Stimulated activated CD8-positive, alpha-beta memory T cell treated with anti-CD3 and anti-CD28 coated beads, Interleukin-15, amount 100 ng/mL, for 1 hour (primary cell): ENCODE results near the gene OR1I1.

ENCODE experiments used
- DNase-seq: peaks from one replicate; pipeline ENCODE4 v3.0.0-alpha.2; 2020; ENCODE audit warnings: low read depth

OR1I1 gene

DNA sequence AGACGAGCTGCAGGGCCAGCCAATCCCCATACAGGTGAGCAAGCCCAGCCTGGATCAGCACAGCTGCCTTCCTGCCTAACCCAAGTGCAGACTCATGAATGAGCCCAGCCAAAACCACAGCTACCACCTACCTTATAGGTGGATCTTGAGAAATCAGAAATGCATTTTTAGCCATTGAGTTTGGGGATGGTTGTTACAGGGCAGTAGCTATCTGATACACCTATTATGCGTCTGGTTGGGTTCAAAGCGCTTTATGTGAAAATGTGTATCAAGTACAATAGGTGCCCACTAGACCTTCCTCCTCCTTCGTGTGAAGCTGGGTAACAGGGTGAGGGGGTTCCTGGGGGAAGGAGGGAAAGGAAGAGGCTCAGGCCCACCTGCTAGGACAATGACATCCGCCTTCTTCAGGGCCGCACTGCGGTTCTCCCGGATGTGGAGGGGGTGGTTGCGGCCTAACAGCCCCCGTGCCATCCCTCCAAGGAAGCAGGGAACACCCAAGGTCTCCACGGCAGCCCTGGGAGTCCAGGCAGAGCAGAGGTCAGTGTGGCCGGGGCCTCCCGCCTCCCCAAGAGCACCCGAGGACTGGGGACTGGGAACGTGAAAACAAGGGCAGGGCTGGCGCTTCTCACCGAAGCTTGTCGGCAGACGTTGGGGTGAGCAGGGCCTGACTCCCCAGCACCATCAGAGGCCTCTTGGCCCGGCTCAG lies 36.9 kb downstream of the OR1I1 start:
- no peak for DNase-seq

DNA sequence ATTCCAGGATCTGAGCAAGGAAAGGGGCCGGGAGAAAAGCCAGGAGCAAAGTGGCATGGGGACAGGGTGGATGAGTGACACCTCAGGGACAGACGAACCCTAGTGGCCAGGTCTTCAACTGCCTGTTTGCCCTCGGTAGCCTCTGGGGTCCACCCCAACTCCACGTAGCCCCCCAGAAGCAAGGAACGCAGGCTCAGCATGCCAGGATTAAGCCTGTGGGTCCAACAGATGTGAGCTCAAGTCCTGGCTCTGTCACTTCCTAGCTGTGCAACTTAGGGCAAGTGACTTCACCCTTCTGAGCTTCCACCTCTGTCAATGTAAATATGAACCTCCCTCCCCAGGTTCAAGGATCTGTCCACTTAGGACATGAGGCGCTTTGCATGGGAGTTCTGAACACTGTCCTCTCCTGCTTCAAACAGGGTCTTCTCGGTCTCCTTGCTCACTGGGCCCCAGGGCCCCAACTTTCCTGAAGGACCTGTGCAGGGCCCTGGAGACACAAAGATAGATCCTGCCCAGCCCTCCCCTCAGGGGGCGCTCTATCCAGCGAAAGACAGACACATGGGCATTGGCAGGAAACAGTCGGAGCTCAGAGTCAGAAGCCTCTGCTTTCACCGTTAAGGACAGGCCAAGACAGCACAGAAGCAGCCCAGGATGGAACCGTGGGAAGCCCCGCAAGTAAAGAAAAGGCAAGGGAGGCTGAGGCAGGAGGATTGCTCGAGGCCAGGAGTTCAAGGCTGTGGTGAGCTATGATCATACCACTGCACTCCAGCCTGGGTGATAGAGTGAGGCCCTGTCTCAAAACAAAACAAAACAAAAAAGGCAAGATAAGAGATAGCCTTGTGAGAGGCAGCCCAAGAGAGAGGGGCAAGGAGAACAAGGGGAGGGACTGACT lies 38.4 kb downstream of the OR1I1 start:
- no peak for DNase-seq

DNA sequence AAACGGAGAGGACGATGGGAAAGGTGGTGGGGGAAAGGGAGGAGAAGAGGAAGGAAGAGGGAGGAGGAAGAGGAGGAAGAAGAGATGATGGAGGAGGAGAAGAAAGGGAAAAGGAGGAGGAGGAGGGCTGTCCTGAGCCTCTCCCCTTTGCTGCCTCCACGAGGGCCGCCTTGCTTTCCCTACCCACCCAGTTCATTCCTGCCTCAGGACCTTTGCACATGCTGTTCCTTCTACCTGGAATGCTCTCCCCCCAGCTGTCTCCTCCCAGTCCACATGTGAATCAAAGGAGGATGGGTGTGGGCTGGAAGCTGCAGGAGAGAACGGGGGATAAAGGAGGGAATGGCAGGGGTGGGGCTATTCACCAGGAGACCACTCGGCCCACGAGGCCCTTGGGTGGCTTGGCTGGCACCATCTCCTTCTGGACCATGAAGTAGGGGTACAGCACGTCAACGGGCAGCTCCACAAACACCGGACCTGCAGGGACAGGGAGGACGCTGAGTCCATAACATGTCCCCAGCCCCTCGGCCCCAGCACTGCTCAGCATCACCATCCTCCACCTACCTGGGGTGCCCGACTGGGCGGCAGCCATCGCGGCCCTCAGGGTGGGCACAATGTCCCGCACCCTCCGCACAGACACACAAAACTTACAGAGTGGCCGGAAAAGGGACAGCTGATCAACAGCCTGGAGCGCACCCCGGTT lies 40.5 kb downstream of the OR1I1 start:
- no peak for DNase-seq

DNA sequence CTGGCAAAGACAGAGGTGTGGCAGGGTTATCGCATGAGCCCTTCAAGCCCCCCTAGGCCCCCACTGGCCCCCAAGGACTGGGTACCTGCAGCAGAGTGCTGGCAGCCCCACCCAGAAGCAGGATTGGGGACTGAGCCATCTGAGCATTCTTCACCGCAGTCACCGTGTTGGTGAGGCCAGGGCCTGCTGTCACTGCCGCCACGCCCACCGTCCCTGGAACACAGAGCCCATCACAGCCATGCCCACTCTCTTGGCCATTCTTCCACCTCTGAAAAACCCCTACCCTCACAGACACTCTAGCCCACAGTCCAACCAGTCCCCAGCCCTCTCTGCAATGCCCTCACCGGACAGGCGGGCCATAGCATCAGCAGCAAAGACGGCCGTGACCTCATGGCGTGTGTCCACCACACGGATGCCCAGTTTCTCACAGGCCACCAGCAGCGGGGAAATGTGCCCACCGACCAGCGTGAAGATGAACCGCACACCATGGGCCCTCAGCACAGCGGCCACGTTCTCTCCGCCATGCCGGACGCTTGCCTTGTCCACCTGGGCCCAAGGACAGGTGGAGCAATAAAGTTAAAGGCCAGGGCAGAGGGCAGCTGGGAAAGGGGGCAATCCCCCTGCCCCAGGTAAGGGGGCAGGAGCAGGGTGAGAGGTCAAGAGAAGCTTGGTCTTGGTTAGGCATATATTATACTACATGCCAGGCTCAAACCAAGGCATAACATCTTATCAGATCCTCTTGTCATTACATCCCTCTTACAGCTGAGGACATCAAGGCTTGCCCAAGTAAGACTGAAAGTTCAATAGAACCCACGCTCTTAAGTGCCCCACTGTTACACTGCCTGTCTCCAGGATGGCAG lies 41.2 kb downstream of the OR1I1 start:
- DNase-seq = no peak

DNA sequence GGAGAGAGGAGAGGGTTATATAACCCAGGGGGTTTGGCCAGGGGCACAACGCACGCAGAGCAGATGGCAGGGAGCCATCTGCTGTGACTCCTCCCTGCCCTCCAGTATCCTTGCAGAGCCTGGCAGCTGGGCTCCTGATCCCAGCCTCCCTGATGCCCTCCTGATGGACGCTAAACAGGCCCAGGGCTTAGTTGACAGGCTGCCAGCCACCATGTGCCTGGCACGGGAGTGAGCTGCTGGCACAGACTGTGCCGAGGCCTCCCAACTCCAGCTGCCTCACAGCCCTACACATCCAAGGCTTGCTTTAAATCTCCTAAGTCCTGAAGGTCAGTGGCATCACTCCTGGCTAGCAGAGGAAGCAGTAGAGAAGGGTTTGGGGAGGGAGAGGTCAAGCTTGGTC lies 41.9 kb downstream of the OR1I1 start:
- no peak for DNase-seq

DNA sequence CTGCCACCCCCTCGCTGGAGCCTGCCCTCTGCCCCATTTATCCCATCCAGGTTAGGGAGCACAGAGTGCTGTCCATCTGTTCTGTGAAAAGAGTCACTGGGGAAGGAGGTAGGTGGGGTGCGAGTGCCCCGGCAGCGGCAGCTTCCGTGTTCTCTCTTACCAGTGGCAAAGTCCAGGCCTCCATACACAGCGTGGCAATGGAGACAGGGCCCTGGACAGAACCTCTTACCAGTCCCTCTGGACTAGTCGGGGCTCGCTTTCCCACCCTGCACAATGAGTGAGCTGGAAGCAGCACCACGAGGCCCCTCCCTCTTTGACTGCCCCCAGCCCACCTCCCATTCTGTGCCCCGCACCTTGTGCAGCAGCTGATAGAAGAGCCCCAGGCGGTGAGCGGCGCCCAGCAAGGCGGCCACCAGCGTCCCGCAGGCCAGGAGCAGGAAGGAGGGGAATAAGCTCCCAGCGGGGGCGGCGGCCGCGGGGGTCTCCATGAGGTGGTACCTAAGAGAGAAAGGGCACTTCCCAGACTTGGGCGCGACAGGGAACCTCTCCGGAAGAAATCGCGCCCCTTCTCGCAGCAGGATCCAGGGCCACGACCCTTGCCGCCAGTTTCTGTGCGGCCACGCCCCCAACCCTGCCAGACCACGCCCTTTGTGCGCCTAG lies 42.7 kb downstream of the OR1I1 start:
- DNase-seq = no peak

DNA sequence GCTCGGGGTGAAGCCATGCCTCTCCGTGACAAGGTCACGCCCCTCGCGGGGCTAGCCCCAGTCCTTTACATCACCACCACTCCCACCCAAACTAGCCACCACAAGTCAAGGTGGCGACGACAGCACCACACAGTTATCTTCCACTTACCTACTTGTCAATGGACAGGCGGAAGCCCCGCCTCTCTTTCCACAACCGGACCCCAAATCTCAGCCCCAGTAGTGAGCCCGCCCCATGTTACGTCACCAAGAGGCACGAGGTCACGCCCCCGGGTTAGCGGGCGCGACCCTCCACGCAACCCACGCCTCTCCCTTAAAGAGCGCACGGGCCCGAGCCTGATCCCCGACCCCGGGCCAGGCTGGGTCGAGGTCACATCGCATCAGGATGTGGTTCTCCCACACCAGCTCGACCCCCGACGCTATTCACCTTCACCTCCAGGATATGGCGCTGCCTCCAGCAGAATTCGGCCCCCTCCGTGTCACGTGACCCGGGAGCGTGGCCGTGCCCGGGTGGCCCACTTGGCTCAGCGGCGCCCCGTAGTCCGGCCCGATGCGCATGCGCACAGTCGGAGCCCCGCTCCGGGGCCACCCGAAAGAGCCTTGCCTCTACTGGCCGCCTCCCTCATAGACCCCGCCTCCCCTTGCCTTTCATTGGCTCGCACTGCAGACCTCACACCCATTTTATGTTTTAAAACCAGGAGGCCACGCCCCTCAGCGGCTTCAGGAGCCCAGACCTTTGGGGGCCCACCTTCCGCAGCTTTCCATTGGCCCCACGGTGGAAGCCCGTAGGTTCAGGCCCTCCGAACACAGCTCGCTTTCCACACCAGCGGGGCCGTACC lies 43.4 kb downstream of the OR1I1 start:
- DNase-seq = peak; percentile 95

DNA sequence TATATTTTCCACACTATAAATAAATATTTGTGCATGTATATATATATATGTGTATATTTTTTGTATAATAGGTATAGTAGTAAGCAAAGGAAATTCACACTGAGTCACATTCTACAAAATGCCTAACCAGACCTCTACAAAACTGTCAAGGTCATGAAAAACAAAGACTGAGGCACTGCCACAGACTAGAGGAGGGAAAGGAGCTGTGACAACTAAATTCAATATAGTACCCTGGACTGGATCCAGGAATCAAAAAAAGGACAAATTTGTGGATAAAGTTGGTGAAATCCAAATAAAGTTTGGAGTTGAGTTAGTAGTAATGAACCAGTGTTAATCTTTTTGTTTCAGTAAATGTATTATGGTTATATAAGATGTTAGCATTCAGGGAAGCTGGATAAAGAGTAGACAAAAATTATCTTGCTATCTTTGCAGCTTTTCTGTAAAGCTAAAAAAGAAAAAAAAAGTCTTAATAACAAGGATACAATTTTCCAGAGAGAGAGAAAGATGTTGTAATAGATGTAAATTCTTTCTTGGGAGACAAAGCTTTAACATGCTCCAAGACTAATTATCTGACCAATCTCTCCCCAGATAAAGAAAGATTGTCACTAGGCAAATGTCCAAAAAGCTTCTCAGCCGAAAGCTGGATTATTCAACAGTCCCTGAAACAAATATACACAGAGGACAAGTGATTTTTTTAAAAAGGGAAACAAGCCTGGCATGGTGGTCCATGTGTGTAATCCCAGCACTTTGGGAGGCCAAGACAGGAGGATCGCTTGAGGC lies 44.3 kb downstream of the OR1I1 start:
- DNase-seq = no peak

DNA sequence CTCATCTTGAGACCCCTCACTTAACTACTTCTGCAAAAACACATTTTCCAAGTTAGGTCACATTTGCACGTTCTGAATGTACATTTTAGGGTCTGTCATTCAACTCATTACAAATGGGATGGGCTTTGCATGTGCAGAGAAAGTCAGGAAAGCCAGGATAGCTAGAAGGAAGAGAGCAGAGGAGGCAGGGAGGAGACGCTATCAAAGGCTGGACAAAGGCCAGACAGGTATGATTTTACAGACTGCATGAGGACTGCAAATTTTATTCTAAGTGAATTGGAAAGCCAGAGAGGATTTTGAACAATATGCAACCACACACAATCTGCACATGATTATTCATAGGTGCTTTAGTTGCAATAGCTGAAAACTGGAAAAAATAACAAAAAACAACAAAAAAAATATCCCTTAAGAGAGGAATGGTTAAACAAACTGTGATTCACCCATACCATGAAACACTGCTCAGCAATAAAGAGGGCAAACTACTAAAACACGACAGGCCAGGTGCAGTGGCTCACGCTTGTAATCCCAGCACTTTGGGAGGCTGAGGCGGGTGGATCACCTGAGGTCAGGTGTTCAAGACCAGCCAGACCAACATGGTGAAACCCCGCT lies 46.3 kb downstream of the OR1I1 start:
- no peak for DNase-seq

DNA sequence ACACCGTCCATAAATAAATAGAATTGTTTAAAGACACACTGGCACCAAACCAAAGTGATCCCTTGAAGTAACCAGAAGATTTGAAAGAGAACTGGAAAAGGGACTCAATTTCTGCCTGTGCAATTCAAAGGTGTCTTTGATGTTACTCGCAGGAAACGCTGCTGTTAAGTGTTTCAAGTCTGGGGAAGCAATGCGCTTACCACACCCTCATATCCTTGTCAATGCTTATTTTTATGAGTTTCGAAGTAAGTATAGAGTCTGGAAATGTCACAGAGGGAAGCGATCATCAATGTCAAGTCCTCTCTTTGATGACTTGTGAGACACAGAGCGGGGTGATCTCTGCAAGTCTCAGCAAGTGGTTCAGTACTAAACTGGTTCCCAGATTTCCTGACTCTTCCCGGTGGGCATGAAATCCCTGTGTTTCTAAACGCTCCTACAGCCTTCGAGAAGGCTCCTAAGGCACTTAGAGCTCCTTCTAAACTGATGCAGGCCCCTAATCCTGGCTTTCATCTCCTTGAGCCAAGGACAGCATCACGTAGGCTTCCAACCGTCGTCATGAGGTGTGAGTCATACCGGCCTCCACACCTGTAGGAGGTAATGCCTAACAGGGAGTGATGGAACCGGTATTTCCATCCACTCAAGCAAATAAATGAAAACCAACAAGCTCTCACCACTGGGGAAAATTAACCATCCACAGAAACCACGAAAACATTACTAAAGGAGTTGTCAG lies 48.0 kb downstream of the OR1I1 start:
- no peak for DNase-seq

DNA sequence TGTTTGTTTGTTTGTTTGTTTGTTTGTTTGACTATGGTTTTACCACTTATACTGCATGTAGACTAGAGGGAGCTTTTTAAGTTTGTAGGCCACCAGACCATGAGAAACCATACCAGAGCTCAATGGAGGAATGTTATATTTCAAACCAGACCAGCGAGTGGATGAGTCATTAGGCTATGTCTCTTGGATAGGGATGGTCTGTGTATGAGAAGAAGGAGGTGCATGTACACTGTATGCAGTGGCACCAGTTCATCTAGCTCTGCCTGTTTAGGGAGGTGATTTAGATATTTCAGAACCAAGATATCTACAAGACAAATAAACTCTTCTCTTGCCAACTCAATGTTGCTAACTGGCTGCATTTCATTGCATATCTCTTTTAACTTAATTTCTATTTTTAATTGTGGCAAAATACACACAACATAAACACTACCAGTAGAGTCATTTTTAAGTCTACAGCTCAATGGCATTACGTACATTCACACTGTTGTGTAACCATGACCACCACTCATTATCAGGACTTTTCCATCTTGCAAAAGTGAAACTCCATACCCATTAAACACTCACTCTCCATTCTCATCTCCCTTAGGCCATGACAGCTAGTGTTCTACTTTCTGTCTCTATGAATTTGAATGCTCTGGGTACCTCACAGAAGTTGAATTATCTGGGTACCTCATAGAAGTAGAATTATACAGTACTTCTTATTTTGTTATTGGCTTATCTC lies 54.4 kb downstream of the OR1I1 start:
- DNase-seq = no peak

DNA sequence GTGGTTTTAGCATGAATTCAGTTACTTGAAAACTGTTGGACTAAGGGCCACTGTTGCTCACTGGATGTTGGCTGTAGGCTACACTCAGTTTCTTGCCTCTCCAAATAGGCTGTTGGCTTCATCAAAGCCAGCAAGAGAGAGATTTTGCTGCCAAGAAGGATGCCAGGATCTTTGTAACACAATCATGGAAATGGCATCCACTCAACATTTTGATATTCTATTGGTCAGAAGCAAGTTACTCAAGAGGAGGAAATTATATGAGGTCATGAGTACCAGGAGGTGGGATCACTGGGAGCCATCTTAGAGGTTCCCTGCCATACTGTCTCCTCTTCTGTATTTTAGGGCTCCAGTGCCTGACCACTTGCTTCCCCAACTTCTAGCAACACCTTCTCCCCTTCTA lies 55.8 kb downstream of the OR1I1 start:
- DNase-seq = no peak

DNA sequence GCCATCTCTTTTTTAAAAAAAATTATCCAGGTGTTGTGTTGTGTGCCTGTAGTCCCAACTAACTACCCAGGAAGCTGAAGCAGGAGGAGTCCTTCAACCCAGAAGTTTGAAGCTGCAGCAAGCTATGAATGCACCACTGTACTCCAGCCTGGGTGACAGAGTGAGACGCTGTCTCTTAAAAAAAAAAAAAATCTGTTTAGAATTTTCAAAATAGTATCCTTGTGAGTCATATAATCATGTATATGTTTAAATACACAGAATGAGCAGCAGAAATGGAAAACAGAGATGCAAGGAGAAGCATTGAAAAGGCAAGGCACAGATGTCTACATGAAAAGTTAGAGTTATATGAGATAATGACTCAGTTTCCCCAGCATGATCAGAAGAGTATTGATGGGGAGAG lies 56.4 kb downstream of the OR1I1 start:
- DNase-seq = no peak

DNA sequence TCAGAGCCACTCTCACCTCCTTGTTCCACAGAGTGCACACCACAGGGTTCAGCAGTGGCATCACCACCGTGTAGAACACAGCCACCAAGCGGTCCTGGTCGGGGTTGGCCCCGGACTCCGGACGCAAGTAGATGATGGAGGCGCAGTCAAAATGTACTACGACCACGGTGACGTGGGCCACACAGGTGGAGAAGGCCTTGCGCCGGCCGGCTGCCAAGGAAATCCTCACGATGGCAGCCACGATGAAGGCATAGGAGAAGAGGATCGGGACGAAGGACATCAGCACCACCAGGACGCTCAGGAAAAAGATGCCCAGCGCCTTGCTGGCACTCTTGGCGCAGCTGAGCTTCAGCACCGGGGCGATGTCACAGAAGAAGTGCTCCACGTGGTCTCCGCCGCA lies 59.1 kb downstream of the OR1I1 start:
- no peak for DNase-seq

DNA sequence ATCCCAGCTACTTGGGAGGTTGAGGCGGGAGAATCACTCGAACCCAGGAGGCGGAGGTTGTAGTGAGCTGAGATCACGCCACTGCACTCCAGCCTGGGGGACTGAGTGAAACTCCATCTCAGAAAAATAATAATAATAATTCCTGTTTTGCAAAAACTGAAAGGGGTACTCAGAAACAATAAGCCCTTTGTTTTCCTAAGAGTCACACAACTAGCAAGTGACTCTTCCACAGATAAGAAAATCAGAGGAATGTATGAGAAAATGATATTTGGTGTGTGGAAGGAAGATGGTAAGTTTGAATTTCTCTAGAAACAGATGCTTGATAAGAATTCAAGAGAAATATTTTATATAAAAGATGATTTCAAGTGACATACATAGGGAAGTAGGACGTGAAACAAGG lies 60.3 kb downstream of the OR1I1 start:
- DNase-seq = no peak
